NCI-H2107 (cell line): ENCODE data around the gene ACADVL.

Source experiments
- DNase-seq: peaks from one replicate; lab custom pipeline; 2025; lab: John Stamatoyannopoulos, UW

The ACADVL gene

DNA sequence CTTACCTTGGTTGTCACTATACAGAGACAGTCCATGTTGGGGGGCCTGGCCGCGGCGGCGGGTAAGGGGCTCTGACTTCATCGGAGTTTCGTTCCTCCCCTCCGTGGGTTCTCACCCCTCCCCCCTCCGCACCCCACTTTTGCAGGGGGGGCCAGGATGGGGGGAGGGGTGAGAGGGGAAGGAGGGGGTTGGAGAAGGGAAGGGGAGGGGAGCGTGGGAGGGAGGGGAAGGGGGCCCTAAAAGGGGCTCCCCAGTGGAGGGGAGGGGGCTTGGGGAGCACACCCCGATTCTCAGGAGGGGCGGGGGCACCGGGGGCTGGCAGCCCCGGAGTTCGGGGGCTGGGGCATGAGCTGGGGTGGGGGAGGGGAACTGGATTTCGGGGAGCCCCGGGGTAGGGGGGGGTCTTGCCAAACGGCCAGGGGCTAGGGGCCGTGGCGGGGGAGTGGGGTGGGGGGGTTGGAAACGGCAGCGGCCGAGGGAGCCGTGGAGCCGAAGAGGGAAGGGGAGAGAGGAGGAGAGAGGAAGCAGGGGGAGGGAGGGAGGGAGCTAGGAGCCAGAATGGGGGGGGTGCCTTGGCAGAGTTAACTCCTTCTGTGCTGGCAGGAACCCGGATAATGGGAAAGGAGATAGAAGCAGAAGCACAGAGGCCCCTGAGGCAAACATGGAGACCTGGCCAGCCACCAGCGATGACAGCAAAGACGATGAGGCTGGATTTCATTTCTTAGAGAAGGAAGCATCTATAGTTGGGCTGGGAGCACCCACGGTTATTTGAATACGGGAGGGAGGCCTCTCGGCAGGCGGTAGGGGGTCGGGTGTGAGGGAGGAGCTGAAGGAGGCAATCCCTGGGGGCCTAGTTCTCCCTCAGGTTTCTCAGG is 2.4 kb upstream of the ACADVL start:
- no peak for DNase-seq

- no peak for DNase-seq
These were observed 1.6 kb upstream of the ACADVL start for GRCh38 chr17:7218166-7218565.

DNA sequence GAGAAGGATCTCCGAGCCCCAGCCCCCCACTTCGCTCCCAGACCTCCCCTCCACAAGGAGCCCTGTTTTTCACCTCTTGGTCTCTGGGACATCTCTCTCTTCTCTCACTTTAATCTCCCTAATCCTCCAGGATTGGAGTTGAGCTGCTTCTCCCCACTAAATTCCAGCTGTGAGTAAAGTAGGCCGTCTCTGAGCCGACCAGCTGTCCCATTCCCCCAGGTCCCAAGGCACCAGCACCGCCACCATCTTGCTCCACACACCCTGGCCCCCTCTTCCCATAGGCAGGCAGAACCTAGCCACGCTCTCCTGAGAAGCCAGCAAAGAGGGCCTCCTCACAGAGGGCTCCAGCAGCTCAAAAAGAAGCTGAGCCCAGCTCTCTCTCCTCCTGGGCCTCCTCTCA is 980 bp upstream of the ACADVL start:
- DNase-seq = no peak

- DNase-seq = no peak
These were observed 418 bp upstream of the ACADVL start for GRCh38 chr17:7219229-7219811.

GRCh38 chr17:7220593-7221277 is 997 bp downstream of the ACADVL start:
- no peak for DNase-seq

- DNase-seq = no peak
These were observed 1.7 kb downstream of the ACADVL start for GRCh38 chr17:7221278-7222092.

GRCh38 chr17:7222093-7222971 is 2.6 kb downstream of the ACADVL start:
- no peak for DNase-seq

GRCh38 chr17:7222972-7223292 is 3.2 kb downstream of the ACADVL start:
- no peak for DNase-seq

GRCh38 chr17:7223375-7223774 is 3.6 kb downstream of the ACADVL start:
- DNase-seq = no peak

- DNase-seq = no peak
These were observed 4.4 kb downstream of the ACADVL start for GRCh38 chr17:7224110-7224509.

GRCh38 chr17:7224661-7225111 is 4.9 kb downstream of the ACADVL start:
- no peak for DNase-seq

DNA sequence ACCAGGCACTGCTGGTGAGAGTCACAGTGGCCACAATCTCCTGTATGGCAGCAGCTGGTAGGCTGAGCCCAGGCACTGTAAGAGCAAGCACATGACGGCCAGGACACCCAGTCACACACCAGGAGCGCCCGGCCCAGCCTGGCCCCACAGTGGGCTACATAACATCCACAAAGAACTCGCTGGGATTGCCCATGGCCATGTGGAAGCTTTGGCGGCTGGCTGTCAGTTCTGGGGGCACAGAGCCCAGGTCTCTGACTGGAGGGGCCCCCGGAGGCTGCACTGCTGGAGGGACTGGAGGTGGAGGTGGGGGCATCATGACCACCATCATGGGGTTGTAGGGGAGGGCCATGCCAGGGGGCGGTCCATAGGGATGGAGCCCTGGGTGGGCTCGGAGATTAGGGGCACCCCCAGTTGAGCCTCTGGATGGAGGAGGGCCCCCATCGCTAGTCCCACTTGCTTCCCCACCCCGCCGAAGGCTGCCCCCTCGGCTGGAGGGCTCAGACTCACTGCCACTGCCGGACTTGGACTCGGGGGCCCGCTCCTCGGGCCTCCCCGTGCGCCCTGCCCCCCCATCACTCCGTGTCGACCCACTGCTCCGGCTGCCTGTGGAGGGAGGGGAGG is 6.1 kb downstream of the ACADVL start:
- no peak for DNase-seq

GRCh38 chr17:7226721-7227710 is 7.3 kb downstream of the ACADVL start:
- DNase-seq = no peak

DNA sequence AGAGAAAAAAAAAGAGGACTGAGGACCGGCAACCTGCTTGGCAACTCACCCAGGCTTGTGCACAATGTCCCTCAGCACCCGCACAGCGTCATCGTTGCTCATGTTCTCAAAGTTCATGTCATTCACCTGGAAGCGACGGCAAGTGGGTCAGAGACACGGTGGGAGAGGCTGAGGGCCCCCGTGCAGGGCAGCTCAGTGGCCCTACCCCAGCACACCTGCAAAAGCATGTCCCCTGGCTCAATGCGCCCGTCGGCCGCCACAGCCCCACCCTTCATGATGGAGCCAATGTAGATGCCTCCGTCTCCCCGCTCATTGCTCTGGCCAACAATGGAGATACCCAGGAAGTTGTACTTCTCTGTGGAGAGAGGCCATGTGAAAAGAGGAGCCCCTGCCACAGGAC is 9.2 kb downstream of the ACADVL start:
- no peak for DNase-seq

- no peak for DNase-seq
These were observed 9.8 kb downstream of the ACADVL start for GRCh38 chr17:7229504-7229903.

GRCh38 chr17:7232114-7232513 is 12.4 kb downstream of the ACADVL start:
- DNase-seq = no peak

DNA sequence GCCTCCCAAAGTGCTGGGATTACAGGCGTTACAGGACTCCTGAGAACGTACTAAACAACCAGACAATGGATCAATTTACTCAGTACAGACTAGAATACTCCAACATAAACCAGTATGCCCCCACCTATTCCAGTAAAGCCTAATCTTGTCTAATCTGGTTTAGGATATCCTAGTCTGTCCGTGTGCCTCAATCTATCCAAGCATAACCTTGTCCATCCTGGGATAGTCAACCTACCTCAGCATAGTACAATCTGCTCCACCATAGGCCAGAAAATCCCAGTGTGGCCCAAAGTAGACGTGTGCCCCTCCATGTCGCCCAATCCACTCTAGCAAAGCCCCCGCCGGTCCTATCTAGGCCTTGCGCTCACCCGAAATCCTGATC is 14.0 kb downstream of the ACADVL start:
- DNase-seq = no peak

DNA sequence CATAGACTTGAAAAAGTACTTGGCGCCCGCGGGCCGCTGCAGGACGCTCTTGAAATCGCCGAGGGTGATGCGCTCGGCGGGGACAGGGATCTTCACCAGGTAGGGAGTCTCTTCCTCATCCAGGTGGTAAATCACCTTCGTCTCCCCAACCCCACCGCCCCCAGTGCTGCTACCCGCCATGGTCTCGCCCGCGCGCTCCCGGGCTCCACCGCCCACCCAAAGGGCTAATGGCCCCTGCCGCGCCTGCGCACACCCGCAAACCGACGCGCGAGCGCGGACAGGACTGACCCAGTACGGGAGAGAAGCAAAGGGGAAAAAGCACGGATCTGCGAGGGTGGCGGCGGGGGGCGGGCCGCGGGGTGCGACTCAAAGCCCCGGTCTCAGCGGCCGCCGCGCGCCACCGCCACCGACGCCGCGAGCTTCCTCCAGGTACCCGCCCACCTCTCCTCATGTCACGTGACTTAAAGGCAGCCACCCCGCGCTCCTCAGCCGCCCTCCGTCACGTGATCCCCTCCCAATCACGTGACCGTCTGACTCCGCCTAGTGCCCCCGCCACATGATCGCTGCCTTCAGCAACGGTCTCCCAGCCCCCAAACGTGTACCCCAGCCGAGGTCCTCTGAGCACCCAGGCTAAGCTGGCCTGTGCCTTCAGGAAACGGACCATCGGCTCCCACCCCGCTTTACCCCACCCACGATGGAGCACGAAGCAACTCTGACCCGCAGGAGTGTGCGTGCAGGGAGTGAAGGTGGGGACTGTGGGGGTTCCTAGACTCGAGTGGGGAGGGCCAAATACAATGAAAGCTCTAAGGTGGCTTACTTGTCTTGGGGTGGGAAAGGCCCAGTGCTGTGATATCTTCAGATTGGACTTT is 14.6 kb downstream of the ACADVL start, which contains the start of gene DVL2:
Gene DVL2 (minus strand): TSS at position 435 of the 869 bp plus-strand sequence. CDS start 255 bp downstream, at position 180.
- DNase-seq = peak; percentile 68
